Hepatic stellate cell (primary cell): ENCODE results near the gene CSN2.
"Not testable (repeated sequence)": the region's sequence is repeated elsewhere in the genome, so short reads cannot be mapped to it uniquely, and the experiment has no call there.

ENCODE experiments used
- DNase-seq: peaks from one replicate; pipeline ENCODE4 v3.0.0; 2011; ENCODE audit warnings: low spot score

CSN2 gene

GRCh38 chr4:69965628-69966027, at the start of gene CSN2:
Gene CSN2, minus strand, starts transcription at chr4:69965728. Its CDS starts 4,733 bp downstream, at chr4:69960995.
- no peak for DNase-seq

DNA sequence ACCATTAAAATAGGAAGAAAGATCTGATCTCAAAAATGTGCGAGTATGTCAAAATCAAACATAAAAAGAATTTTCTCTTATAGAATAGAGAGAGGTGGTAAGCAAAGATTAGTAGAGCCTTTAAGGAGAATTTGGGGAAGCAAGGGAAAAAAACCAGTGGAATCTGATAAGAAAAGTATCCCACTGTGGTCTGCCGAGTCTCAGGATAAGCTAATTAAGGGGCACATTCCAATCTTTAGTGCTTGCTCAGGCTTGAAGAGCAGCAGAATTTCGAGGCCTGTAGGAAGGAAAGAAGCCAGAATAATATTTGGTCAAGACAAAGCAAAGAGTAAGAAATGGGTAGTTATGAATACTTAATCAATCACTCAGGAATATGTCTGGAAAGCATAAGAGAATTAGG, 43.2 kb upstream of the CSN2 start:
- DNase-seq: no peak

GRCh38 chr4:70002507-70002906, 37.0 kb upstream of the CSN2 start:
- no peak for DNase-seq

DNA sequence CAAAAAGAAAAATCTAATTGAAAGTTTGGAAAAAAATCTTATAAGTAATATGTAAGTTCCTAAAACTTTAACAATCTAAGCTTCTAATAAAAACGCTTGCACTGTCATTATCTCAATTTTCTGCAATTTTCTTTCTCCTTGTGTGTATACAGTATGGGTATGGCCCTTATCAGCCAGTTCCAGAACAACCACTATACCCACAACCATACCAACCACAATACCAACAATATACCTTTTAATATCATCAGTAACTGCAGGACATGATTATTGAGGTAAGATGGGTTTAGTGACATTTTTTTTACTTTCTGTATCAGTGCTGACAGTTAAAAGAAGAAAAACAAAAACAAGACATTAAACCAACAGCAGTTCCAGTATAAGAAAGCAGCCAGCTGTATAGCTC, 35.2 kb upstream of the CSN2 start:
- DNase-seq: no peak

DNA sequence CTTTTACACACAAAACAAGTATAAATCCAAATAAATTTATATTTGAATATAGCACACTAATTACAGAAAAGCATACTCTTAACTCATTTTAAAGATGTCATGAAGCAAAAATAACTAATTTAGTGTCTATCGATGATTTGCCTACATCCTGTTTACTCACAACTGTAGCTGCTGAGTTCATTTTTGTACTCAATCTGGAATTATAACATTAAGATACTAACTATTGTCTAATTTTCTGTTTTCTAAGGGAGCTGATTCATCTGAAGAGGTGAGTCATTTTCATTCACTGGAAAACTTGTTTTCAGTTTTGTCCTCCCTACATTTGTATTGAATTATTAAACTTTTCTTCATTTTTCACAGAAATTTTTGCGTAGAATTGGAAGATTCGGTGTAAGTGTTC, 33.9 kb upstream of the CSN2 start:
- DNase-seq: no peak

DNA sequence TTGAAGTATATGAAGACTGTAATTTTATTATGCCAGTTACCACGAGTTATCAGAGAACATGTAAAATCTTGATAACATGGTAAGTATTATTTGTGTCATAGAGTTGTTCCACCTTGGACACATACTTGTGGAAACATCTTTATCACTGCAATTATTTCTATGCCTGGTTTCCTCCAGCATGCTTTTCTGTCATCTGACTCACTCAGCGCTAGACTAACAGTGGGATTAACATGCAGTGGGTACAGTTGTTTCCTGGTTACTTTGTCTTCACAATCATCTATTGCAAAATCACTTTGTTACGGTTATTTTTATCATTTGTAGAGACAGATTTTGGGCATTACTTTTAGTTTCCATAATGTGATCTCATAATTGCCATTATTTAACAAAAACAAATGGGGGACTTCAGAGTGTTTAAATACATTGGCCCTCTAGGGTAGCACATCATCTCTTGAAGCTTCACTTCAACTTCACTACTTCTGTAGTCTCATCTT, 30.0 kb upstream of the CSN2 start, which contains the start of gene STATH:
Gene STATH (plus strand): TSS at position 441 of the 491 bp plus-strand sequence. CDS start 2,472 bp downstream, outside the sequence.
- no peak for DNase-seq

DNA sequence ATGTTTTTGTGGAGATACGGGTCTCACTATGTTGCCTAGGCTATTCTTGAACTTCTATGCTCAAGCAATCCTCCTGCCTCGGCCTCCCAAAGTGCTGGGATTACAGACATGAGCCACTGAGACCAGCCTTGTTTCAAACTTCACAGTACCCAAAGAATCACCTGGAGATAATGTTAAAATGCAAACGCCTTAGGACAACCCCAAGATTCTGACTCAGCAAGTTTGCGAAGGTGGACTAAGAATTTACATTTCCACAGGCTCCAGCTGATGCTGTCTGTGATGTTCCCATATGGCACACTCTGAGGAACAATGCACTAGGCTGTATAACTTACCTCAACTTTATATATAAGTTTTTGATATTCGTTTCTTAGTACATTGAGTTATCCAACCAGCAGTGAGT, 29.3 kb upstream of the CSN2 start:
- DNase-seq: no peak

DNA sequence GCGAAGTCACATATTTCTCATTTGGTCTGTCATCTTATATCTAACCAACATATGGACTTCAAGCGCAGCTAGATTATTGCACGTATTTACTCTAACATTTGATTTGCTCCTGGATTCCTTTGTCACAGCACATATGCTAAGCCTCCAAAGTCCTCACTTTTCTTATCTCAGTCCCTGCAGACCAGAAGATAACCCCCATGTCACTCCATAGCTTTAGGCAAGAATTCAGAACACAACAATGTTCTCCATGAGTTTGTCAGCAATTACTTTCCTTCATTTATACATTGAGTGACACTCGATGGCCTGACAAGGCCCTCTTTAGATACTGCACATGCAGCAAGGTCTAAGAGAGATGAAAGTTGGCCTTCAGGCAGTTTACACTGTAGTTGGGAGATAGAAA, 25.5 kb upstream of the CSN2 start:
- no peak for DNase-seq

- no peak for DNase-seq
These were observed 21.1 kb upstream of the CSN2 start for GRCh38 chr4:69986663-69987062.

DNA sequence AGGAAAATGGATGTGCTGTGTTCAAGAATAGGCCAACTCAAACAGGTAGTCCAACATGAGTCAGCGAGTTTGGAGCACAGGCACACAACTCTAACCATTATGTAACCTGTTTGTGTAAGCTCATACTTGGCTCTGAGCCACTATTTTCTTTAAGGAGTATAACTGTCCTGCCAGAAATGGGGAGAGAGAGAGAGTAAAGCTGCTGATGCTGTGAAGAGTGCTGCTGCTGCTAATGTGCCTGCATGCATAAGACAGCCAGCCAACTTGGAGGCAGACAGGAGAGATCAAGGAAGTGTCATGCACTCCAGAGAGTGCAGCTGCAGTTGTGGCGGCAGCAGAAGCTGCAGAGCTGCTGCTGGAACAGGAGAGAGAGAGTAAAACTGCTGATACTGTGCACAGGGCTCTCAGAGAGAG, 18.5 kb upstream of the CSN2 start:
- DNase-seq: no peak

- DNase-seq: no peak
These were observed 12.1 kb upstream of the CSN2 start for GRCh38 chr4:69977582-69977981.

DNA sequence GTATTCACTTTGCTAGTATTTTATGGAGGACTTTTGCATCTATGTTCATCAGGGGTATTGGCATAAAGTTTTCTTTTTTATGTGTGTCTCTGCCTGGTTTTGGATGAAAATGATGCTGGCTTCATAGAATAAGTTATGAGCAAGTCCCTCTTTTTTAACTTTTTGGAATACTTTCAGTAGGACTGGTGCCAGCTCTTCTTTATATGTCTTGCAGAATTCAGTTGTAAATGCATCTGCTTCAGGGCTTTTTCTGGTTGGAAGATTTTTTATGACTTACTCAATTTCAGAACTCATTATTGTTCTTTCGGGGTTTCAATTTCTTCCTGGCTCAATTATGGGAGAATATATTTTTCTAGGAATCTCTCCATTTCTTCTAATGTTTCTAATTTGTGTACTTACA, 9.1 kb upstream of the CSN2 start:
- no peak for DNase-seq

DNA sequence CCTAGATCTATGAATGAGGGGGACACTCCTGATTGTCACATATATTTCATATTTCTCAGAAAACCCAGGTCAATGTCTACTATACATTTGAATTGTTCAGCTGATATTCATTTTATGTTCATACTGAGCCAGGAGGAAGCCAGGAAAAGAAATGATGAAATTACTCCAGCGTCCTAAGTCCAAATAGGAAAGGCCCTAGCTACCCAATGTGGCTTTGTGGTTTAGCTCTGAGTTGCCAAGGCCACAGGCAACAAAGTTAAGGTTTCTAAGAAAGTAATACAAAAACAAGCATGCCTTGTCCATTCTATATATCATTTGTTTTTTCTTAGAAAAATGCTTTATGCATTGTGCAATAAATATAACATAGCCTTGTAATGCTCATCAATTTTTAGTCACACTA, 4.5 kb upstream of the CSN2 start:
- no peak for DNase-seq

DNA sequence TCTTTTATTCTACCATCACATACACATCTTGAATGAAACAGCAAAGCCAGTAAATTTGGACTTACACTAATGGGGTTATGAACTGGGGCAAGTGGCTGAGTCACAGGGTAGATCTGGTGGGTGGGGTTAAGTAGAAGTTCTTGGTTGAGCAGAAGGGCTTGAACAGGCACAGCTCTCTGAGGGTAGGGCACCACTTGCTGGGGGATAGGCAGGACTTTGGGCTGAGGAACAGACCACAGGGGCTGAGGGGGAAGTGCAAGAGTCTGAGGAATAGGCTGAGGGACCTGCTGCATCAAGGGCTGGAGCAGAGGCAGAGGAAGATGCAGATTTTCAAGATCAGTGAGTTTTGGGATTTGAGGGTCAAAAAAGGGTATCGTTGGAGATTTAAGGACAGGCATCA, 8.3 kb downstream of the CSN2 start:
- DNase-seq: no peak

- no peak for DNase-seq
These were observed 13.9 kb downstream of the CSN2 start for GRCh38 chr4:69951602-69952001.

- no peak for DNase-seq
These were observed 29.0 kb downstream of the CSN2 start for GRCh38 chr4:69936566-69936965.

GRCh38 chr4:69934150-69934549, 31.4 kb downstream of the CSN2 start:
- DNase-seq: no peak

DNA sequence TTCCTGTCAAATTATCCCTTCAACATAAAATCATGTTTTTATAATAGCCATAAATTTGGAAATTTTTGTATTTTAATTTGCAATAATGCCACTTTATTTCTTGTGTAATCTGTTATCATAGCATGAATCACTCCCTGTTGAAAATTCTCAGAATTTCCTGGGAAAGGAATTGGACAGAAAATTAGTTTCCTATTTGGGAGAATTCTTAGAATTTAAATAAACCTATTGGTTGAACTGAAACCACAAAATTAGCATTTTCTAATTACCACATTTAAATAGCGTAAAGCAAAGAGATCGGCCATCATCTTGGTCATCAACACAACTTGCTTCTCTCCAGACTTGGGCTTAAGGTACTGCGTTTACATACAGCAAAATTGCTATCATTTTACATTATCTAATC, 34.8 kb downstream of the CSN2 start, which contains the start of gene CSN1S1:
Gene CSN1S1 (plus strand): TSS at position 301 of the 400 bp plus-strand sequence. CDS start 1,488 bp downstream, outside the sequence.
- DNase-seq: no peak

DNA sequence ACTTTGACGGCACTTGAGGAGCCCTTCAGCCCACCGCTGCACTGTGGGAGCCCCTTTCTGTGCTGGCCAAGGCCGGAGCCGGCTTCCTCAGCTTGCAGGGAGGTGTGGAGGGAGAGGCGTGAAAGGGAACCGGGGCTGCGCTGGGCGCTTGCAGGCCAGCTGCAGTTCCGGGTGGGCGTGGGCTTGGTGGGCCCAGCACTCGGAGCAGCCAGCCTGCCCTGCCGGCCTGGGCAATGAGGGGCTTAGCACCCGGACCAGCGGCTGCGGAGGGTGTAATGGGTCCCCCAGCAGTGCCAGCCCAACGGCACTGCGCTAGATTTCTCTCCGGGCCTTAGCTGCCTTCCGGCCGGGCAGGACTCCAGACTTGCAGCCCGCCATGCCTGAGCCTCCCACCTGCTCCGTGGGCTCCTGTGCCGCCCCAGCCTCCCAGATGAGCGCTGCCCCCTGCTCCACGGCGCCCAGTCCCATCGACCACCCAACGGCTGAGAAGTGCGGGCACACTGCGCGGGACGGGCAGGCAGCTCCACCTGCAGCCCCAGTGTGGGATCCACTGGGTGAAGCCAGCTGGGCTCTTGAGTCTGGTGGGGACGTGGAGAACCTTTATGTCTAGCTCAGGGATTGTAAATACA, 41.6 kb downstream of the CSN2 start:
- DNase-seq: not testable (repeated sequence)

- no peak for DNase-seq
These were observed 44.7 kb downstream of the CSN2 start for GRCh38 chr4:69920874-69921273.

- DNase-seq: peak; percentile 3
These were observed 55.3 kb downstream of the CSN2 start for GRCh38 chr4:69910016-69910782.

GRCh38 chr4:69909195-69909594, 56.3 kb downstream of the CSN2 start:
- no peak for DNase-seq

DNA sequence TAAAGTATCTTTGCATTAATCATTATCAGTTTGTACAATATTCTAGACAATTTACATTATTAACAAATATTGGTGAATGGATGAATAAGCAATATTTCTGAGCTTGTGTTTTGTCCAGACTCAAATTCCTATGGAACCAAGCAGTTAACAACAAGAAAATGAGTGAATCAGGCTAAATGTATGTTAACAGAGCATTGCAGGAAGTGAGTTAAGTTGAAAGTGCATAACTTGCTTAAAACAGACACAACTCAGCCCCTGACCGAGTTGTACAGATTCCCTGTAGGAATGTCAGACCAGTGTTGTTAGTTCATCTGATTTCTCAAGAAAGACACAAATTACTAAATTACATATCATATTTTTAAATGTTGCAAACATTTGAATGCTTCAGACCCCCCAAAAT, 58.4 kb downstream of the CSN2 start:
- DNase-seq: no peak
